Activated CD4-positive, alpha-beta memory T cell treated with anti-CD3 and anti-CD28 coated beads, Interleukin-2, amount 10 ng/mL, durations not matched to agents 7 days and 5 days (primary cell): ENCODE data around the gene RIMBP2. TPM values are rescaled to one million over a fixed set of nuclear protein-coding genes. Genes with fewer than 3 reads are reported as not detected.

Source experiments
- CTCF ChIA-PET: fragments of 350-600 bp; sonication (Branson Sonifier 250); formaldehyde crosslinking; loops from one replicate; lab custom pipeline; 2021; ENCODE audit warnings: antibody characterized with exemption, inconsistent platforms; lab: Charles Lee
- POLR2A ChIA-PET: fragments of 350-600 bp; sonication (Branson Sonifier 250); formaldehyde crosslinking; loops from one replicate; lab custom pipeline; 2021; ENCODE audit warnings: antibody characterized with exemption; lab: Charles Lee
- DNase-seq: peaks from one replicate; pipeline ENCODE4 v3.0.0-alpha.2; 2020
- H3K27ac Mint-ChIP-seq: one replicate; pipeline ENCODE4 v1.8.0; 2021; ENCODE audit warnings: mild to moderate bottlenecking, mixed read lengths
- H3K27me3 Mint-ChIP-seq: one replicate; pipeline ENCODE4 v1.8.0; 2021; ENCODE audit warnings: mixed read lengths
- H3K36me3 Mint-ChIP-seq: one replicate; pipeline ENCODE4 v1.8.0; 2021; ENCODE audit warnings: low read depth, mixed read lengths
- H3K4me1 Mint-ChIP-seq: one replicate; pipeline ENCODE4 v1.8.0; 2021; ENCODE audit warnings: mixed read lengths
- H3K4me3 Mint-ChIP-seq: one replicate; pipeline ENCODE4 v1.8.0; 2021; ENCODE audit warnings: mild to moderate bottlenecking, mixed read lengths
- H3K9me3 Mint-ChIP-seq: one replicate; pipeline ENCODE4 v1.8.0; 2021; ENCODE audit warnings: mixed read lengths
- total RNA-seq, 2 experiments: library from RNA; stranded (reverse); gene quantifications; one replicate each; pipeline ENCODE4 v1.2.3, GENCODE V29; 2021

Gene RIMBP2
- total RNA-seq, 2 experiments from 2014 or later, result not detected

DNA sequence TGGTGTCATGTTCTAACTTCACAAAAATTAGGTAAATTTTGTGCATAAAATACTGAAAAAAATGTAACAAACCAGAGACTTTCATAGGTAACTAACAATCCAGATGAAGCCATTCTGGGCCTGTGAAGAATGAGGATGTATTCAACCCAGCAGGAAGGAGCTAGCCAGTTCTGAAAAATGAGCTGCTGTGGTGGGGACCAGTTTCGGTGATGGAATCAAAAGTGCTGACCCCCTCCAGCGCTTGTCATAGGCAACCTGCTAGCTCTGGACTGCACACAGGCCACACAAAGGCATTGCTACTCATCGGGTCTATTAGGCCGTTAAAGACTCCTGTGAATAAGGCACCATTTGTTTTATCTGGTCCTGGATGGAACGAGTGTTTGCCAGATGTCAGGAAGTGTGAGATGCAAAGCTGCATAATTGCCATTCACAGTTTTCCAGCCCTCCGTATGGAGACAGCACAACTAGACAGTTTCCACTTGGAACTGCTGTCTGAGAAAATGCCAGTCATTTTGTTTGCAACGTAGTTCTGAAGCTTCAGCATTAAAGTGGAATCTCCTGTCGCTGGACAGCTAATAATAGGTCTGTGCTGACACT is 3.3 kb upstream of the RIMBP2 start:
- CTCF ChIA-PET, result no interaction called here

DNA sequence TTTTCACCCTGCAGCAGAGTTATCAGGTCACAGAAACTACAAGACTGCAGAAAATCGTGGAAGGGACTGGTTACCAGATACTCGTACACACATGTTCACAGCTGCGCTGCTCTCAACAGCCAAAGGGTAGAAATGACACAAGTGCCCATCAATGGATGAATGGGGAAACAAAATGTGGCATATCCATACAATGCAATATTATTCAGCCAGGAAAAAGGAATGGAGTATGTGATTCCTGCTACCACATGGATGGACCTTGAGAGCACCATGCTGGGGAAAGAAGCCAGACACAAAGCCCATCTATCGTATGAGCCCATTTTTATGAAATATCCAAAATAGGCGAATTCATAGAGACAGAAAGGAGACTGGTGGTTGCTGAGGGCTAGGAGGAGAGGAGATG is 1.7 kb upstream of the RIMBP2 start:
- Mint-ChIP-seq H3K4me3 (no peak overlapping the region), H3K27ac (no peak overlapping the region), H3K36me3 (peaks cover 6% of the 10 kb centered on the region), H3K4me1 (peaks cover 1% of the 10 kb centered on the region), H3K9me3 (peaks cover 9% of the 10 kb centered on the region), H3K27me3 (peaks cover 50% of the 10 kb centered on the region)
- ChIA-PET POLR2A (no interaction called here), CTCF (no interaction called here)
- no peak for DNase-seq

More for the DNA sequence above, 3.3 kb upstream of the RIMBP2 start:
- H3K36me3 Mint-ChIP-seq, result peaks cover 6% of the 10 kb centered on the region
- H3K4me3 Mint-ChIP-seq, result no peak overlapping the region
- DNase-seq, result no peak
- peaks cover 18% of the 10 kb centered on the region for H3K9me3 Mint-ChIP-seq
- POLR2A ChIA-PET, result no interaction called here
- H3K4me1 Mint-ChIP-seq, result peaks cover 1% of the 10 kb centered on the region
- H3K27ac Mint-ChIP-seq, result no peak overlapping the region
- peaks cover 40% of the 10 kb centered on the region for H3K27me3 Mint-ChIP-seq

DNA sequence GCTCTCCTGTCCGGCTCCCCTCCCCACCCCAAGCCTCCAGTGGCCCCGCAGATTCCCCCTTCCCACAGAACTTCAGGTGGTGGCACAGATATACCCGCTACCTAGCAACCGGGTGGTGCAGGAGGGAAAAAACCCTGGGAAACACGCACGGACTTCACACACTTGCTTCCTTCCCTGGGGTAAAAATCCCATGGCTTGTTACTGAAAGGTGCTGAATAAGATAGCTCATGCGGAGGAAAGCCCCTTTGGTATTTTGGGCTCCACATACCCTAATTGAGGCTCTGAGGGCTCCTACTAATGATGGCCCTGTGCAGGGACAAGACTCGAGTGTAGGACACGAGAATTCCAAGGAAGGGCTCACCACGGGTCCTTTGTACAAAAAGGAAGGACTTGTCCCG is 869 bp upstream of the RIMBP2 start:
- Mint-ChIP-seq H3K9me3 (peaks cover 1% of the 10 kb centered on the region), H3K27me3 (peaks cover 54% of the 10 kb centered on the region)

DNA sequence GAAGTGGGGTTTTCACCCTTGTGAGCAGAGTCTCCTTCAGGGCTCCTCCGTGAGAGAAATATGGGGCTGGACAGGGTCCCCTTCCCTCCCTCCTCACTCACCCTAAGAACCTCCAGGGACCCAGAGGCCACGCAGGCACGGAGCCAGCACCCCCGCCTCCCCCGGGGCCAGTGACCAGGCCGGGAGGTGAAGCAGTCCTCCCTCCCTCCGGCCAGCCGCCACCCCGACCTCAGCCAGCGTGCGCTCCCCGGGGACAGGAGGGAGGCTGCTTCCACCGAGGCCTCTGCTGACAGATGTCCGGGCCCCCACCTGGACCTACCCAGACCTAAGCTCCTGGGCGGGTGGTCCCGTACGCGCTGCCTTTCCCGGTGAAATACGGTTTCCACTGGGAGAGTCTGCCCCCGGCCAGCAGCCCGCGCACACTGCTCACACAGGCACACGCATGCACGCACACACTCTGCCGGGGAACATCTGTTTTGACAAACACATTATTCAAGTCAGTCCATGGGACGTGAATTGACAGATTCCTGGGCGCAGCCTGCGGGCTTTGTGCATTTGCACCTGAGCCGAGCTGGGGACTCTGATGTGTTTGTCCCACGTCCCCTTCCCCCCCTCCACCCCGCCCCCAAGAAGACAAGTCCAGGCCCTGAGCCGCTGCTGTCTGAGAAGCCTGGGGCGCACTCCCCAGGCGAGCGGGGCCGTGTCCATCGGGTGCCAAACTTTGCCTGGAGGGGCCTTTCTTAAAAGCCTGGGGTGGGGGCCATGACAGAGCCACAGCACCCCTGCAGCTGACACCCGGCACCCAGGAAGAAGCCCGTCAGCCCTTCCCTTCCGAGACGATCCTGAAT is 725 bp downstream of the RIMBP2 start:
- no peak for DNase-seq
- POLR2A ChIA-PET, result no interaction called here
- no peak overlapping the region for H3K27ac Mint-ChIP-seq
- no peaks in the 10 kb centered on the region for H3K36me3 Mint-ChIP-seq
- H3K4me1 Mint-ChIP-seq, result peaks cover 1% of the 10 kb centered on the region
- H3K9me3 Mint-ChIP-seq, result no peaks in the 10 kb centered on the region
- H3K4me3 Mint-ChIP-seq, result no peak overlapping the region
- H3K27me3 Mint-ChIP-seq, result peaks cover 54% of the 10 kb centered on the region
- CTCF ChIA-PET, result no interaction called here

More for the DNA sequence above, 869 bp upstream of the RIMBP2 start:
- H3K4me3 Mint-ChIP-seq, result no peak overlapping the region
- no peak for DNase-seq
- H3K36me3 Mint-ChIP-seq, result peaks cover under 1% of the 10 kb centered on the region
- no peak overlapping the region for H3K27ac Mint-ChIP-seq
- peaks cover 1% of the 10 kb centered on the region for H3K4me1 Mint-ChIP-seq
- ChIA-PET CTCF (no interaction called here), POLR2A (no interaction called here)

DNA sequence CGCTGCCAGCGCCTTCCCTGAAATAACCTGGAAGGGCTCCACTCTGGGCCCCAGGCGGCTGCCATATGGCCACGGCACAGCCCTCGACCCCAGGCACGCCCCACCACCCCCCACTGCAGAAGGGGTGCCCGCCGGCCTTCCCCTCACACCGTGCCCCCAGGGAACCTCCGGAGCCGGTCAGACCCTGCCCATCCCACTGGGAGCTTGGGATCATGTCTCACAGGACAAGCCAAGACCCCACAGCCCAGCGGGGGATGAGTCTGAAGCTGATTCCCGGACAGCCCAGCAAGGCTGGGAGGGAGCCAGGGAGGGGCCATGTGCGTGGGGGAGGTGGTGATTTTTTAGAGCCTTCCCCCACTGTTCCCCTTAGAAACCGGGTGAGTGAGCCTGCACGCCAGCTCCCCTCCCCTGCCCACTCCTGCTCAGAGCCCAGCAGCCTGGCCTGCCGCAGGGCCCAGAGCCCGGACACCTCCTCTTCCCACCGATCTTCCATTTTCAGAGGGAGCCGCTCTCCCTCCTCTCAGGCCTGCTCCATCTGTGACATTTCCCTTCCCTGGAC is 1.4 kb downstream of the RIMBP2 start:
- Mint-ChIP-seq H3K36me3 (no peaks in the 10 kb centered on the region), H3K4me1 (peaks cover 1% of the 10 kb centered on the region), H3K27me3 (peaks cover 51% of the 10 kb centered on the region), H3K9me3 (no peaks in the 10 kb centered on the region), H3K4me3 (no peak overlapping the region), H3K27ac (no peak overlapping the region)
- ChIA-PET CTCF (no interaction called here), POLR2A (no interaction called here)
- DNase-seq, result no peak

DNA sequence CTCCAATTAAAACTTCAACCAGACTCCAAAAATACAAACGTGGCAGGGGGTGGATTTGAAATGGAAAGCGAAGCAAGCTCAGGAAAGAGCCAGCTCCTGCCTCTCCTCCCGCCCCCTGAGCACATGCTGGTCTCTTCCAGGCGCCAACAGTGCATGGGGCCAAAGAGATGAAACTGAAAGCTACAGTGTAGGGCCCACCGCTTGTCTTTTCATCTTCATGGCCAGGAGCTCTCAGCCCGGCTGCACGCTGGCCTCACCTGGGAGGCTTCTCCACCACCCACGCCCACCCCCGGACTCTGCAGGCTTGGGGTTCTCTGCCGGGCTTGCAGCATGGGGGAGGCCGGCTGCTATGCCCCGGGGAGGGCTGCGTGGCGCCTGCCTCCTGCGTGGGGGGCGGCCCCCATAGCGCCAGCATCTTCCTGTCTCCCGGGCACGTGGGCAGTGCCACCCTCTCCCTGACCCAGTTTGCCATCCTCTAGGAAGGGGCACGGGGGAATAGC is 2.0 kb downstream of the RIMBP2 start:
- Mint-ChIP-seq H3K4me1 (peaks cover 1% of the 10 kb centered on the region), H3K9me3 (no peaks in the 10 kb centered on the region), H3K36me3 (no peaks in the 10 kb centered on the region), H3K27me3 (peaks cover 51% of the 10 kb centered on the region), H3K27ac (no peak overlapping the region), H3K4me3 (no peak overlapping the region)
- POLR2A ChIA-PET, result no interaction called here
- CTCF ChIA-PET, result no interaction called here
- no peak for DNase-seq

DNA sequence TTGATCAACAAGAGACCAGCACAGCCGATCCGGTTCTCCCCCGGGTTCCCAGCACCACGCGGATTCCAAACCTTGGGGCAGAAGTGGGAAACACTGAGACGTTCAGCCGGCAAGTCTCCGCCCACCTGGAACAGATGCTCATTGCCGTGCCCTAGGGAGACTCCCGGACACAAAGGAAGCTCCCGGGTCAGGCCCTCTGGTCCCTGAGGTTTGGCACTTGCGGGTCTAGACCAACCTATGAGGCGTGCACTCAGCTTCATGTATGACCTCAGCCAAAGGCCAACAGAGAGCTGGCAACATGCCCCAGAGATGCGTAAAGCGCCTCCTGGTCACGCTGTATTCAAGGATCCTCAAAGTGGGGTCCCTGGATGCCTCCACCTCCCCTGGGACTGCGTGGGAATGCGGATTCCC is 2.5 kb downstream of the RIMBP2 start:
- Mint-ChIP-seq H3K4me1 (peaks cover 1% of the 10 kb centered on the region), H3K36me3 (no peaks in the 10 kb centered on the region), H3K4me3 (no peak overlapping the region), H3K27ac (no peak overlapping the region), H3K9me3 (no peaks in the 10 kb centered on the region), H3K27me3 (peaks cover 51% of the 10 kb centered on the region)
- ChIA-PET CTCF (no interaction called here), POLR2A (no interaction called here)
- DNase-seq, result no peak

DNA sequence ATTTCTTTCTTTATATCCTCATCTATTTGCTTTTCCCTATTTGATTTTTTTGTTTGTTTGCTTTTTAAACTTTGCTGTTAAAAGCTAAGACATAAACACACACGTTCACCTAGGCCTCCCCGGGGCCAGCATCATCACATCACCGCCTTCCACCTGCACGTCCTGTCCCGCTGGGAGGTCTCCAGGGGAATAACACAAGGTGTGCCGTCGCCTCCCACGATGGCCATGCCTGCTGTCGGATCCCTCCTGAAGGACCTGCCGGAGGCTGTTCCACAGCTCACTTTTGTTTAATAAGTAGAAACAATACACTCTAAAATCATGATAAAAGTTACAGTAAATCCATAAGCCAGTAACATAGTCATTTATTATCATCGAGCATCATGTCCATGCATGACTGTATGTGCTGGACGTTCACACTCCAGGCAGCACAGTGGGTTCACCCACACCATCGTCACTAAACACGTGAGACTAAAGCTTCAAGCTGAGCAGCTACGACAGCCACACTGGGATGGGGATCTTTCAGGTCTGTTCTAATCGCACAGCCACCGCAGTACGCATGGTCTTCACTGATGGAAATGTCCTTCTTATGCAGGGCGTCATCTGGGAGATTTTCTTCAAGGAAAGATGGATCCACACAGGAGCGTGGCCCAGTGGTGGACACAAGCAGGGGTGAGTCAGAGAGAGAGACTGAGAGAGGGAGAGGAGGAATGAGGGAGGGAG is 3.6 kb downstream of the RIMBP2 start:
- no peak overlapping the region for H3K27ac Mint-ChIP-seq
- H3K4me1 Mint-ChIP-seq, result peaks cover 1% of the 10 kb centered on the region
- no peak for DNase-seq
- ChIA-PET CTCF (interaction anchor here (1.0 kb wide), 1 partner anchor 36 kb away, joined by 3 read pairs; no protein-coding TSS in a partner anchor), POLR2A (no interaction called here)
- H3K4me3 Mint-ChIP-seq, result no peak overlapping the region
- H3K36me3 Mint-ChIP-seq, result no peaks in the 10 kb centered on the region
- no peaks in the 10 kb centered on the region for H3K9me3 Mint-ChIP-seq
- peaks cover 43% of the 10 kb centered on the region for H3K27me3 Mint-ChIP-seq

DNA sequence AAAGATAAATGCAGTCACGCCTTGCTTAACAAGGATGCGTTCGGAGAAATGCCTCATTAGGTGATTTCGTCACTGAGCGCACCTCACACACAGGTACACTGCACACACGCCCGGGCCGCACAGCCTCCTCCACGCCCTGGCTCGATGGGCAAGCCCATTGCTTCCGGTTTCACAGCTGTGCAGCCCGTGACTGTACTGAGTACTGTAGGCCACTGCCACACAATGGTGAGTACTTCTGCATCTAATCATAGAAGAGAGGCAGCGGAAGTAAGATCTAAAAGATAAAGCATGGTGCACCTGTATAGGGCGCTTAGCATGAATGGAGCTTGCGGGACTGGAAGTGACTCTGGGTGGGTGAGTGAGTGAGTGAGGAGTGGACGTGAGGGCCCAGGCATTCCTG is 4.3 kb downstream of the RIMBP2 start:
- H3K4me1 Mint-ChIP-seq, result peaks cover 1% of the 10 kb centered on the region
- H3K27me3 Mint-ChIP-seq, result peaks cover 36% of the 10 kb centered on the region
- POLR2A ChIA-PET, result no interaction called here

DNA sequence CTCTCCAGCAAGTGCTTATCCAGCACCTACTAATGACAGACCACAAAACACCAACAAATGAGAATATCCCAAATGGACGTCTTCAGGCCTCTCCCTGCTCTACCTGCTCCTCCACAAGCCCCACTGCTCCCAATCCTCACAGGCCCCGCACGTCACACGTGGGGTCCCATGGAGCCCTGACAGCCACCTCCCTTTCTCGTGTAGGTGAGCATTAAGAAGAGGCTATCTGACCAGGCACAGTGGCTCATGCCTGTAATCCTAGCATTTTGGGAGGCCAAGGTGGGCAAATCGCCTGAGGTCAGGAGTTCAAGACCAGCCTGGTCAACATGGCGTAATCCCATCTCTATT is 5.4 kb downstream of the RIMBP2 start:
- no peak for DNase-seq
- Mint-ChIP-seq H3K36me3 (no peaks in the 10 kb centered on the region), H3K27ac (no peak overlapping the region), H3K4me3 (no peak overlapping the region), H3K9me3 (no peaks in the 10 kb centered on the region), H3K27me3 (peaks cover 25% of the 10 kb centered on the region), H3K4me1 (peaks cover 1% of the 10 kb centered on the region)
- CTCF ChIA-PET, result no interaction called here
- POLR2A ChIA-PET, result no interaction called here

More for the DNA sequence above, 4.3 kb downstream of the RIMBP2 start:
- Mint-ChIP-seq H3K36me3 (no peaks in the 10 kb centered on the region), H3K9me3 (no peaks in the 10 kb centered on the region), H3K4me3 (no peak overlapping the region), H3K27ac (no peak overlapping the region)
- CTCF ChIA-PET, result interaction anchor here (1.0 kb wide), 1 partner anchor 36 kb away, joined by 3 read pairs; no protein-coding TSS in a partner anchor
- no peak for DNase-seq

DNA sequence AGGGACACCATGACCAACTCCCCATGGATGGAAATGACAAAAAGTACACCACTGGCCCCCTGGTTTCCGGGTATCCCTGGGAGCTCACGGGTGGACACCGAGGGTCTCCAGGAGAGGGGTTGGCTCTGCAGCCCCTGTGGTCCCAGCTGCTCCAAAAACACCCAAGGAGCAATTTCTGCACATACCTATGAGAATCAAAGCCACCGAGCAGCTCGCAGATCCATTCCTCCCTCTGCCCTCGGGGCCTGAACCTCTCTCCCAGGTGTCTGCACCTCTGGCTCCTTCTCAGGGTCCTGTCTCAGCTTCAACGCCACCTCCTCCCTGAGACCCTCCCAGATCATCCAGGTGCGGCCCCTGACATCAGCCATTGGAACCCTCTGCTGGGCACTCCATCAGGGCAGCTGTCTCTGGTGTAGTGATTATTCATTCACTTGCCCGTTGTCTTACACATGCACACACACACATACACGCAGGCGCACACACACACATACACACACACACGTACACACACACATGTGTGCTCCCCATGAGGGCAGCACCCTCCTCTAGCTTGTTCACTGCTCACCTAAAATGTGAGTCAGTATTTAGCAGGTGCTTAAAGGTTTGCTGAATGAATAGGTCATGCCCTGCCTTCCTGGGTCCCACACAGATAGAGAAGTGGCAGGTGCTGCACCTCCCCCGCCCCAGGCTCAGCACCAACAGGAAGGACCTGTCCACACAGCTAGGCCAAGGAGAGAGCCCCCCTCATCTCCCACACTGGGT is 5.9 kb downstream of the RIMBP2 start:
- Mint-ChIP-seq H3K27me3 (peaks cover 22% of the 10 kb centered on the region), H3K4me3 (no peak overlapping the region), H3K9me3 (no peaks in the 10 kb centered on the region), H3K27ac (no peak overlapping the region), H3K36me3 (no peaks in the 10 kb centered on the region), H3K4me1 (peaks cover 1% of the 10 kb centered on the region)
- DNase-seq, result no peak
- ChIA-PET CTCF (no interaction called here), POLR2A (no interaction called here)

DNA sequence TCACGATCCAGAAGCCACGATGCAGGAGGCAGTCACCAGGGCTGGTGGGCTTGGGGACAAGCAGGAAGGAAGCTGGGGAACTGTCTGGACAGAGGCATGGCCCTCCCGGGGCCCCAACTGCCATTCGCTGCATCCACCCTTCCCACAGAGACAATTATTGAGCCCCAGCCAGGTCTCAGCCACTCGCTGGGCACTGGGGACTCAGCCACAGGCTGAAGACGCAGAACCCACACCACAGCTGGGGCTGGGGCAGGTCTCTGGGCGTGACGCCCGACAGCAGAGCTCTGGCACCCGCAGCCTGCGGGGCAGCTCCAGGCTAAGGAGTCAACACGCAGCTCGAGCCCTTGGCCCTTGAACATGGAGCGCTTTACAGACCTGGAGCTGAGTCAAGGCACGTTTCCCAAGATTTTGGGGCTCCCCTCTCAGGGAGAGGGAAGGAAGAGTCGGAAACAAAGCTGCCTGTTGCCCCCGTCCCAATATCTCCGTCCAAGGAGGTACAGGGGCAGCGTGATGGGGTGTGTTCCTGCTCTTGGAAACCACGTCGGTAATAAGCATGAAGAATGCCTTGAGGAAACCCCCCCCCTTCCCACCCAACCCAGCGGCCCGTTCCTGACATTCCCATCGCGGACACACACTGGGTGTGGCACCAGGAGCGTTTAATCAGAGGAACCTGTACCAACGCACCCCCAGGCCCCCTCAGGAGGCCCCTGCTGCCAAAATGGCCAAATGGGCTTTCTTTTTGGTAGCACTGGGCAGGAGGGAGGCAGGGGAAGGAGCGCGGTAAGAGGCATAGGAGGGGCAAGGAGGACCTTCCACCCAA is 6.7 kb downstream of the RIMBP2 start:
- Mint-ChIP-seq H3K4me1 (no peaks in the 10 kb centered on the region), H3K27me3 (peaks cover 17% of the 10 kb centered on the region), H3K9me3 (no peaks in the 10 kb centered on the region), H3K27ac (no peak overlapping the region), H3K36me3 (no peaks in the 10 kb centered on the region), H3K4me3 (no peak overlapping the region)
- no peak for DNase-seq
- ChIA-PET CTCF (no interaction called here), POLR2A (no interaction called here)
